Ovary (tissue), 3 donors: ENCODE data around the gene ALG6.

Experiments used
- CTCF ChIP-seq, 3 donors: fragments of 450-650 bp in 2 of 3; fragments of 200-600 bp in 1 of 3; IDR thresholded peaks; one replicate each; pipeline versions ENCODE4 v1.5.1 to v1.8.0; 2016 to 2022; ENCODE audit warnings: antibody characterized with exemption in 3 of 3, mild to moderate bottlenecking in 1 of 3
- POLR2A ChIP-seq: fragments of 450-650 bp; IDR thresholded peaks from one replicate; pipeline ENCODE4 v1.6.1; 2017; ENCODE audit warnings: antibody characterized with exemption, mild to moderate bottlenecking, moderate library complexity
- donor health status: DM: no; HTN: no; CAD: no.

- TF ChIP-seq CTCF (IDR thresholded peaks at IDR 0.05), result no peak
- TF ChIP-seq POLR2A, result no peak
Measured at GRCh38 chr1:63475761-63476160, 108.3 kb downstream of the ALG6 start.
